Endothelial cell (in vitro differentiated cells): ENCODE results near the gene VSIG4. TPM values are rescaled to one million over a fixed set of nuclear protein-coding genes. Genes with fewer than 3 reads are reported as not detected.

Experiments used
- DNase-seq: peaks from one replicate; pipeline ENCODE4 v3.0.0; 2021; ENCODE audit warnings: low spot score
- H3K27ac Mint-ChIP-seq: one replicate; pipeline ENCODE4 v1.8.0; 2021; ENCODE audit warnings: mixed read lengths, inconsistent platforms; ENCODE audit not compliant: unreplicated experiment
- H3K27me3 Mint-ChIP-seq: one replicate; pipeline ENCODE4 v1.8.0; 2021; ENCODE audit warnings: mild to moderate bottlenecking, moderate library complexity, mixed read lengths, inconsistent platforms; ENCODE audit not compliant: unreplicated experiment
- H3K36me3 Mint-ChIP-seq: one replicate; pipeline ENCODE4 v1.8.0; 2021; ENCODE audit warnings: mild to moderate bottlenecking, low read depth, mixed read lengths, inconsistent platforms; ENCODE audit not compliant: unreplicated experiment
- H3K4me1 Mint-ChIP-seq: one replicate; pipeline ENCODE4 v1.8.0; 2021; ENCODE audit warnings: mild to moderate bottlenecking, mixed read lengths, inconsistent platforms; ENCODE audit not compliant: unreplicated experiment
- H3K4me3 Mint-ChIP-seq: one replicate; pipeline ENCODE4 v1.8.0; 2021; ENCODE audit warnings: mild to moderate bottlenecking, mixed read lengths, inconsistent platforms; ENCODE audit not compliant: unreplicated experiment
- H3K9me3 Mint-ChIP-seq: one replicate; pipeline ENCODE4 v1.8.0; 2021; ENCODE audit warnings: mixed read lengths, inconsistent platforms; ENCODE audit not compliant: unreplicated experiment
- CTCF ChIP-seq: fragments of 200-600 bp; sonication (generic); IDR thresholded peaks from one replicate; pipeline ENCODE4 v1.5.0; 2021; ENCODE audit warnings: antibody characterized with exemption; ENCODE audit not compliant: unreplicated experiment
- total RNA-seq: library from RNA; stranded (reverse); fragmentation: NEBNext Ultra II Directional; extraction: Animal tissue kit (Norgen Biotek cat#: 25700); gene quantifications from one replicate; pipeline ENCODE4 v1.2.1, GENCODE V29; 2021; ENCODE audit not compliant: unreplicated experiment

The VSIG4 gene
- total RNA-seq, 1 donor from 2014 or later, result not detected

GRCh38 chrX:66018585-66019309, 21.1 kb downstream of the VSIG4 start:
- no peaks in the 10 kb centered on the region for H3K9me3 Mint-ChIP-seq

GRCh38 chrX:66017659-66018170, 22.2 kb downstream of the VSIG4 start:
- H3K27ac Mint-ChIP-seq, result no peak overlapping the region
- H3K36me3 Mint-ChIP-seq, result peaks cover 3% of the 10 kb centered on the region
- peaks cover 15% of the 10 kb centered on the region for H3K4me1 Mint-ChIP-seq
- no peak for TF ChIP-seq CTCF
- DNase-seq, result no peak
- H3K4me3 Mint-ChIP-seq, result no peak overlapping the region
- no peaks in the 10 kb centered on the region for H3K9me3 Mint-ChIP-seq
- peaks cover 4% of the 10 kb centered on the region for H3K27me3 Mint-ChIP-seq

More at GRCh38 chrX:66018585-66019309, 21.1 kb downstream of the VSIG4 start:
- peaks cover 4% of the 10 kb centered on the region for H3K27me3 Mint-ChIP-seq
- peaks cover 14% of the 10 kb centered on the region for H3K4me1 Mint-ChIP-seq
- no peak for DNase-seq
- H3K4me3 Mint-ChIP-seq, result no peak overlapping the region
- no peak overlapping the region for H3K27ac Mint-ChIP-seq
- H3K36me3 Mint-ChIP-seq, result peaks cover 3% of the 10 kb centered on the region
- no peak for TF ChIP-seq CTCF

GRCh38 chrX:66016905-66017658, 22.8 kb downstream of the VSIG4 start:
- Mint-ChIP-seq H3K27me3 (peaks cover 4% of the 10 kb centered on the region), H3K9me3 (no peaks in the 10 kb centered on the region), H3K27ac (no peak overlapping the region), H3K4me1 (peaks cover 18% of the 10 kb centered on the region), H3K4me3 (no peak overlapping the region), H3K36me3 (peaks cover 3% of the 10 kb centered on the region)
- TF ChIP-seq CTCF, result no peak
- DNase-seq, result no peak

DNA sequence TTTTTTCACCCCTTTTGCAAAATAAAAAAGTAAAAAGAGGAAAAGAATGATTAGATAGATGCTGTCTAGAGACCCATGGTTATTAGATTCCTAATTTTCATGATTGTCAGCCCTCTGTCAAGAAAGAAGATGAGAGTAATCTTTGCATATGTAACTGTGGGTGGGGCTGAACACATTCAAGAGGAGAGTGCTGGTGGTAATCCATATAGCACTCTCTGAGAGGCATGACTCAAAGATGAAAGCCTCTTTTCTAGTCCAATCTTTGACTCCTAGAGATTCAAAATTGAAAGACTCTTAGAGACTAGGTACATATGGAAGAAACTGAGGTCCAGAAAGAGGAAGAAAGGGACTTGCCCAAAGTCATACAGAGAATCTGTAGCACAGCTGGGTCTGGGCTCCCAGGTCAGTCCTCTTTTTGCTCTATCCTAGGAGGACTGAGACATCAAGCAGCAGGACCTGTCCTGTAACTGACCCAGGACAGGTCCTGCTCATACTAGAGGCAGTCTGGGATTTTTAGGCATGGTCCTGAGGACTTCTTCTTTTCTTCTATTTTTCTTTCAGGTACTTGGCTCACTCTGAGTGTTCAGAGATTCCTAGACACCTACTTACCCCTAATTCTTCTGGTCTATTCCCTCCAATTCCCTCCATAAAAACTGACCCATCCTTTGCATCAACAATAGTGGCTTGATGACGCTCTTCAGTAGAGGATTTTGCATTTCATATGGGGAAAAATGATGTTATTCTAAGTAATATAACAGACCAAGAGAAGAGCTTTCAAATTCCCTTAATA, 23.8 kb downstream of the VSIG4 start:
- no peak for TF ChIP-seq CTCF
- no peaks in the 10 kb centered on the region for H3K27me3 Mint-ChIP-seq
- no peak overlapping the region for H3K4me3 Mint-ChIP-seq
- peaks cover 18% of the 10 kb centered on the region for H3K4me1 Mint-ChIP-seq
- no peaks in the 10 kb centered on the region for H3K9me3 Mint-ChIP-seq
- no peak for DNase-seq
- peak overlapping the region; percentile 64 for H3K27ac Mint-ChIP-seq
- H3K36me3 Mint-ChIP-seq, result peaks cover 3% of the 10 kb centered on the region
